ENCODE measurements around the gene PSRC1.

- TF ChIP-seq CTCF (IDR thresholded peaks at IDR 0.05), result no peak
- no peak for TF ChIP-seq EZH2phosphoT487 (IDR thresholded peaks at IDR 0.05)
- TF ChIP-seq EZH2 (IDR thresholded peaks at IDR 0.05), result no peak
Observed at GRCh38 chr1:109293026-109293425, 10.1 kb upstream of the PSRC1 start.

Measured in neural progenitor cell (in vitro differentiated cells).